Bronchial epithelial cell (primary cell): Measurements from ENCODE around the gene HSD11B1. TPM values are rescaled to one million over a fixed set of nuclear protein-coding genes. Genes with fewer than 3 reads are reported as not detected.

Experiments used
- DNase-seq: peaks from one replicate; pipeline ENCODE4 v3.0.0-alpha.2; 2010; ENCODE audit warnings: low read depth
- FAIRE-seq: peaks from 2 replicates; lab custom pipeline; 2011; peaks lifted over from hg19 to GRCh38; lab: Jason Lieb, UNC
- H3K27me3 ChIP-seq: 2 replicates; pipeline ENCODE4 v1.5.1; 2011; ENCODE audit warnings: low read length; ENCODE audit not compliant: control insufficient read depth, insufficient read depth
- H3K36me3 ChIP-seq: 2 replicates; pipeline ENCODE4 v1.5.1; 2011; ENCODE audit warnings: low read length; ENCODE audit not compliant: control insufficient read depth, insufficient read depth
- H3K4me3 ChIP-seq: 2 replicates; pipeline ENCODE4 v1.5.1; 2011; ENCODE audit warnings: mild to moderate bottlenecking, low read depth, low read length, control low read depth
- CTCF ChIP-seq: IDR thresholded peaks from 2 replicates; pipeline ENCODE4 v1.5.1; 2011; ENCODE audit warnings: mild to moderate bottlenecking, moderate library complexity, low read length, control low read depth, inconsistent platforms; ENCODE audit not compliant: insufficient read depth, severe bottlenecking
- total RNA-seq: library from RNA; depleted of rRNA; stranded (reverse); fragments of >200 nt; gene quantifications from 2 replicates; pipeline ENCODE4 v1.2.1, GENCODE V29; 2014

Gene HSD11B1
- total RNA-seq, 1 donor from 2014 or later = 10.5 TPM

GRCh38 chr1:209705033-209705598, 470 bp downstream of the HSD11B1 start:
- no peak for TF ChIP-seq CTCF
- no peak overlapping the region for H3K4me3 ChIP-seq
- FAIRE-seq (no peak), DNase-seq (no peak)
- H3K27me3 ChIP-seq = no peaks in the 10 kb centered on the region
- no peaks in the 10 kb centered on the region for H3K36me3 ChIP-seq

- FAIRE-seq (no peak), DNase-seq (no peak)
- H3K36me3 ChIP-seq = no peaks in the 10 kb centered on the region
- no peaks in the 10 kb centered on the region for H3K27me3 ChIP-seq
- H3K4me3 ChIP-seq = no peak overlapping the region
- no peak for TF ChIP-seq CTCF
These were observed 2.0 kb downstream of the HSD11B1 start for GRCh38 chr1:209706622-209707021.

GRCh38 chr1:209707308-209707707, 2.7 kb downstream of the HSD11B1 start:
- no peaks in the 10 kb centered on the region for H3K36me3 ChIP-seq
- FAIRE-seq (no peak), DNase-seq (peak; percentile 83)
- no peak for TF ChIP-seq CTCF
- H3K4me3 ChIP-seq = no peak overlapping the region
- no peaks in the 10 kb centered on the region for H3K27me3 ChIP-seq

- Histone ChIP-seq H3K4me3 (no peak overlapping the region), H3K36me3 (no peaks in the 10 kb centered on the region), H3K27me3 (no peaks in the 10 kb centered on the region)
- DNase-seq (no peak), FAIRE-seq (no peak)
- no peak for TF ChIP-seq CTCF
These were observed 3.7 kb downstream of the HSD11B1 start for GRCh38 chr1:209708297-209708696.

- no peak for TF ChIP-seq CTCF
- H3K4me3 ChIP-seq = no peak overlapping the region
- FAIRE-seq = no peak
- H3K27me3 ChIP-seq = no peaks in the 10 kb centered on the region
- no peak for DNase-seq
- no peaks in the 10 kb centered on the region for H3K36me3 ChIP-seq
These were observed 5.4 kb downstream of the HSD11B1 start for GRCh38 chr1:209710093-209710492.

- Histone ChIP-seq H3K36me3 (no peaks in the 10 kb centered on the region), H3K27me3 (no peaks in the 10 kb centered on the region), H3K4me3 (no peak overlapping the region)
- peak; percentile 34 for DNase-seq
- no peak for FAIRE-seq
- TF ChIP-seq CTCF = no peak
These were observed 6.2 kb downstream of the HSD11B1 start for GRCh38 chr1:209710847-209711246.
